Breast epithelium (tissue), 4 donors: ENCODE data around the gene C1orf232. TPM values are rescaled to one million over a fixed set of nuclear protein-coding genes. Genes with fewer than 3 reads are reported as not detected.

Source experiments
- DNase-seq, 2 donors: peaks; one replicate each; pipeline ENCODE4 v3.0.0-alpha.2; 2019; ENCODE audit warnings: low spot score in 2 of 2
- H3K27ac ChIP-seq, 2 donors: fragments of 200-600 bp; sonication (generic) in 1 of 2; one replicate each; pipeline ENCODE4 v1.5.1; 2016 to 2019; ENCODE audit warnings: mild to moderate bottlenecking in 1 of 2
- H3K27me3 ChIP-seq, 2 donors: fragments of 200-600 bp; sonication (generic) in 1 of 2; one replicate each; pipeline versions ENCODE4 v1.5.1 to v1.6.0; 2017 to 2019; ENCODE audit warnings: control low read depth in 1 of 2, mild to moderate bottlenecking in 1 of 2
- H3K36me3 ChIP-seq: fragments of 200-600 bp; one replicate; pipeline ENCODE4 v1.5.1; 2019
- H3K4me1 ChIP-seq, 2 donors: fragments of 200-600 bp; sonication (generic); one replicate each; pipeline ENCODE4 v1.5.1; 2016 to 2019; ENCODE audit warnings: control low read depth in 1 of 2
- H3K4me3 ChIP-seq, 3 donors: fragments of 200-600 bp; sonication (generic); 1 replicate in 2 of 3; 2 replicates in 1 of 3; pipeline ENCODE4 v1.5.1; 2016 to 2019; ENCODE audit warnings: mild to moderate bottlenecking in 3 of 3, moderate library complexity in 2 of 3
- H3K9me3 ChIP-seq, 2 donors: fragments of 200-600 bp; sonication (generic) in 1 of 2; one replicate each; pipeline ENCODE4 v1.5.1; 2016 to 2019; ENCODE audit warnings: control low read depth in 1 of 2
- POLR2A ChIP-seq: fragments of 450-650 bp; IDR thresholded peaks from one replicate; pipeline ENCODE4 v1.6.1; 2016; ENCODE audit warnings: antibody characterized with exemption, mild to moderate bottlenecking, moderate library complexity
- POLR2AphosphoS5 ChIP-seq, 3 donors: sonication (generic); formaldehyde crosslinking; IDR thresholded peaks; one replicate each; pipeline ENCODE4 v1.6.1; 2017; ENCODE audit warnings: antibody characterized with exemption in 3 of 3
- intact Hi-C: fragments of 100-400 bp; cut with DNase I; formaldehyde crosslinking; loops from one replicate; pipeline ENCODE4 v1.15.1; 2023; ENCODE audit warnings: low total_unique reads
- total RNA-seq, 3 donors: library from RNA; depleted of rRNA; stranded (reverse); fragments of >200 nt; gene quantifications; one replicate each; pipeline ENCODE4 v1.1.0, GENCODE V29; 2016
- TF ChIP-seq, protein P1 (sequence below), 3 donors: fragments of 450-650 bp; IDR thresholded peaks; one replicate each; pipeline ENCODE4 v1.5.1; 2016 to 2017; ENCODE audit warnings: antibody characterized with exemption in 3 of 3, mild to moderate bottlenecking in 3 of 3, moderate library complexity in 3 of 3

C1orf232 gene
- total RNA-seq, 3 donors from 2014 or later: not detected

GRCh38 chr1:26188477-26188876 is 19.7 kb upstream of the C1orf232 start:
- no peaks in the 10 kb centered on the region for H3K9me3 ChIP-seq
- DNase-seq: no peak
- H3K4me1 ChIP-seq: no peaks in the 10 kb centered on the region
- TF ChIP-seq POLR2AphosphoS5 (IDR thresholded peaks at IDR 0.05) (no peak), POLR2A (no peak)
- TF ChIP-seq, protein P1, sequence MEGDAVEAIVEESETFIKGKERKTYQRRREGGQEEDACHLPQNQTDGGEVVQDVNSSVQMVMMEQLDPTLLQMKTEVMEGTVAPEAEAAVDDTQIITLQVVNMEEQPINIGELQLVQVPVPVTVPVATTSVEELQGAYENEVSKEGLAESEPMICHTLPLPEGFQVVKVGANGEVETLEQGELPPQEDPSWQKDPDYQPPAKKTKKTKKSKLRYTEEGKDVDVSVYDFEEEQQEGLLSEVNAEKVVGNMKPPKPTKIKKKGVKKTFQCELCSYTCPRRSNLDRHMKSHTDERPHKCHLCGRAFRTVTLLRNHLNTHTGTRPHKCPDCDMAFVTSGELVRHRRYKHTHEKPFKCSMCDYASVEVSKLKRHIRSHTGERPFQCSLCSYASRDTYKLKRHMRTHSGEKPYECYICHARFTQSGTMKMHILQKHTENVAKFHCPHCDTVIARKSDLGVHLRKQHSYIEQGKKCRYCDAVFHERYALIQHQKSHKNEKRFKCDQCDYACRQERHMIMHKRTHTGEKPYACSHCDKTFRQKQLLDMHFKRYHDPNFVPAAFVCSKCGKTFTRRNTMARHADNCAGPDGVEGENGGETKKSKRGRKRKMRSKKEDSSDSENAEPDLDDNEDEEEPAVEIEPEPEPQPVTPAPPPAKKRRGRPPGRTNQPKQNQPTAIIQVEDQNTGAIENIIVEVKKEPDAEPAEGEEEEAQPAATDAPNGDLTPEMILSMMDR (IDR thresholded peaks at IDR 0.05): no peak
- no peaks in the 10 kb centered on the region for H3K27me3 ChIP-seq
- H3K4me3 ChIP-seq: no peak overlapping the region
- no peak overlapping the region for H3K27ac ChIP-seq
- H3K36me3 ChIP-seq: no peaks in the 10 kb centered on the region
- intact Hi-C loops: no loop called here

DNA sequence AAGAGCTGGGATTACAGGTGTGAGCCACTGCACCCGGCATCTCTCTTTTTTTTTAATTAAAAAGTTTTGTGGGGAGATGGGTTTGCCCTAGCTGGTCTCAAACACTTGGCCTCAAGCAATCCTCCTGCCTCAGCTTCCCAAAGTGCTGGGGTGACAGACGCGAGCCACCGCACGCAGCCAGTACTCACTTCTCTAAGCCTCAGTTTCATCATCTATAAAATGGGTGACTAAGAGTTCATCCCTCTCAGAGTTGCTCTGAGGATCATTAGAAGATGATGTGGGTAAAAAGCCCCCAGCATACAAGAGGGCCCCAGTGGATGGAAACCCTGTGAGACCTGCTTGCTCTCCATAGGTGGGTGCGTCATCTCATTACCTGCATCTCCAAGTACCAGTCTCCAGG is 19.1 kb upstream of the C1orf232 start:
- H3K36me3 ChIP-seq: no peaks in the 10 kb centered on the region
- no peak for DNase-seq
- no peaks in the 10 kb centered on the region for H3K9me3 ChIP-seq
- no peak for TF ChIP-seq POLR2AphosphoS5 (IDR thresholded peaks at IDR 0.05)
- H3K4me1 ChIP-seq: no peaks in the 10 kb centered on the region
- H3K27me3 ChIP-seq: no peaks in the 10 kb centered on the region
- intact Hi-C loops: no loop called here
- no peak overlapping the region for H3K4me3 ChIP-seq
- no peak overlapping the region for H3K27ac ChIP-seq

GRCh38 chr1:26184883-26185282 is 16.1 kb upstream of the C1orf232 start:
- Histone ChIP-seq H3K4me1 (no peaks in the 10 kb centered on the region), H3K27ac (no peak overlapping the region), H3K9me3 (no peaks in the 10 kb centered on the region), H3K36me3 (no peaks in the 10 kb centered on the region), H3K4me3 (no peak overlapping the region), H3K27me3 (no peaks in the 10 kb centered on the region)
- intact Hi-C loops: no loop called here
- no peak for DNase-seq
- TF ChIP-seq, protein P1 (IDR thresholded peaks at IDR 0.05): no peak
- no peak for TF ChIP-seq POLR2A
- no peak for TF ChIP-seq POLR2AphosphoS5 (IDR thresholded peaks at IDR 0.05)

DNA sequence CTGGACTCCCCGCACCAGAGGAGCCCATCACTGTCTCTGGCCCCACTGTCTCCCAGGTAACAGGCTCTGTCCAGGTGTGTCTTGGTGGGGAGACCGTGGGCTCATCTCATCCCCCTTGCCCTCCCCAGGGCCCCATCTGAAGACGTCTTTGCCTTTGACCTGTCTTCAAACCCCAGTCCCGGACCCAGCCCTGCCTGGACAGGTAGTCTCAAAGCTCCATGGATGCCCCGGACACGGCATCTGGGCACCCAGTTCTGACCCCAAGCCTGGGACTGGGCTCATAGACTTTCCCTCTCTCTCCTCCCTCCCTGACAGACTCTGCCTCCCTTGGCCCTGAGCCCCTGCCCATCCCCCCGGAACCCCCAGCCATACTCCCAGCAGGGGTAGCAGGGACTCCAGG is 15.3 kb upstream of the C1orf232 start:
- no peak overlapping the region for H3K27ac ChIP-seq
- no peak for TF ChIP-seq POLR2A
- TF ChIP-seq, protein P1 (IDR thresholded peaks at IDR 0.05): no peak
- TF ChIP-seq POLR2AphosphoS5 (IDR thresholded peaks at IDR 0.05): no peak
- H3K4me1 ChIP-seq: no peaks in the 10 kb centered on the region
- intact Hi-C loops: no loop called here
- H3K27me3 ChIP-seq: no peaks in the 10 kb centered on the region
- no peak for DNase-seq
- no peaks in the 10 kb centered on the region for H3K36me3 ChIP-seq
- H3K4me3 ChIP-seq: no peak overlapping the region
- no peaks in the 10 kb centered on the region for H3K9me3 ChIP-seq

GRCh38 chr1:26182383-26182696 is 13.6 kb upstream of the C1orf232 start:
- H3K27me3 ChIP-seq: no peaks in the 10 kb centered on the region
- no peak for DNase-seq
- no peak overlapping the region for H3K27ac ChIP-seq
- H3K4me1 ChIP-seq: no peaks in the 10 kb centered on the region
- H3K9me3 ChIP-seq: no peaks in the 10 kb centered on the region
- no peak overlapping the region for H3K4me3 ChIP-seq
- H3K36me3 ChIP-seq: no peaks in the 10 kb centered on the region
- TF ChIP-seq POLR2A: no peak
- TF ChIP-seq POLR2AphosphoS5 (IDR thresholded peaks at IDR 0.05): no peak
- TF ChIP-seq, protein P1 (IDR thresholded peaks at IDR 0.05): no peak
- intact Hi-C loops: no loop called here
